AG10803 (cell line): Measurements from ENCODE around the gene RICTOR.

Experiments used
- DNase-seq: peaks from one replicate; pipeline ENCODE4 v3.0.0; 2010; ENCODE audit warnings: low read depth
- H3K4me3 ChIP-seq: 2 replicates; pipeline ENCODE4 v1.5.1; 2011; ENCODE audit warnings: mild to moderate bottlenecking, low read length, control low read depth
- TF ChIP-seq, protein P1 (sequence below): conservative IDR thresholded peaks from 2 replicates; pipeline ENCODE4 v1.5.1; 2011; ENCODE audit warnings: mild to moderate bottlenecking, low read length, control low read depth, inconsistent platforms

Gene RICTOR

GRCh38 chr5:39031041-39031440 lies 43.2 kb downstream of the RICTOR start:
- DNase-seq: no peak
- H3K4me3 ChIP-seq: no peak overlapping the region
- TF ChIP-seq, protein P1, sequence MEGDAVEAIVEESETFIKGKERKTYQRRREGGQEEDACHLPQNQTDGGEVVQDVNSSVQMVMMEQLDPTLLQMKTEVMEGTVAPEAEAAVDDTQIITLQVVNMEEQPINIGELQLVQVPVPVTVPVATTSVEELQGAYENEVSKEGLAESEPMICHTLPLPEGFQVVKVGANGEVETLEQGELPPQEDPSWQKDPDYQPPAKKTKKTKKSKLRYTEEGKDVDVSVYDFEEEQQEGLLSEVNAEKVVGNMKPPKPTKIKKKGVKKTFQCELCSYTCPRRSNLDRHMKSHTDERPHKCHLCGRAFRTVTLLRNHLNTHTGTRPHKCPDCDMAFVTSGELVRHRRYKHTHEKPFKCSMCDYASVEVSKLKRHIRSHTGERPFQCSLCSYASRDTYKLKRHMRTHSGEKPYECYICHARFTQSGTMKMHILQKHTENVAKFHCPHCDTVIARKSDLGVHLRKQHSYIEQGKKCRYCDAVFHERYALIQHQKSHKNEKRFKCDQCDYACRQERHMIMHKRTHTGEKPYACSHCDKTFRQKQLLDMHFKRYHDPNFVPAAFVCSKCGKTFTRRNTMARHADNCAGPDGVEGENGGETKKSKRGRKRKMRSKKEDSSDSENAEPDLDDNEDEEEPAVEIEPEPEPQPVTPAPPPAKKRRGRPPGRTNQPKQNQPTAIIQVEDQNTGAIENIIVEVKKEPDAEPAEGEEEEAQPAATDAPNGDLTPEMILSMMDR: no peak

GRCh38 chr5:39025456-39025855 lies 48.7 kb downstream of the RICTOR start:
- TF ChIP-seq, protein P1: no peak
- no peak for DNase-seq

DNA sequence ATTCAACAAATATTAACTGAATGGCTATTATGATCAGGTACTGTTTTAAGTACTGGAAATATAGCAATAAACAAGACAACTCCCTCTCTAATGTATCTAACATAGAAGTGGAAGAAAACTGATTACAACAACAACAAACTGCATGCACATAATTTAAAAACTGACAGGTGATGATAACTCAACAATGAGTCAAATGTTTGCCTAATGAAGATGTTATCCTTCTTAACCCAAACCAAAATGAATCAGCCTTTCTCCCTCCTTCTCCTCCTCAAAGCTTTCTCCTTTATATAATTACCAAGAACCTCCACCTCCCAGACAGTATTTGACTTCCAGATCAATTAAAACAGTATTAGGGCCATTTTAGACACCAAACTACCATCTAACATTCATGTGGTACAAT lies 49.3 kb downstream of the RICTOR start:
- H3K4me3 ChIP-seq: no peak overlapping the region
- TF ChIP-seq, protein P1: no peak
- DNase-seq: peak; percentile 11

More at GRCh38 chr5:39025456-39025855, 48.7 kb downstream of the RICTOR start:
- no peak overlapping the region for H3K4me3 ChIP-seq

GRCh38 chr5:39024005-39024404 lies 50.2 kb downstream of the RICTOR start:
- TF ChIP-seq, protein P1: no peak
- H3K4me3 ChIP-seq: no peak overlapping the region
- no peak for DNase-seq

DNA sequence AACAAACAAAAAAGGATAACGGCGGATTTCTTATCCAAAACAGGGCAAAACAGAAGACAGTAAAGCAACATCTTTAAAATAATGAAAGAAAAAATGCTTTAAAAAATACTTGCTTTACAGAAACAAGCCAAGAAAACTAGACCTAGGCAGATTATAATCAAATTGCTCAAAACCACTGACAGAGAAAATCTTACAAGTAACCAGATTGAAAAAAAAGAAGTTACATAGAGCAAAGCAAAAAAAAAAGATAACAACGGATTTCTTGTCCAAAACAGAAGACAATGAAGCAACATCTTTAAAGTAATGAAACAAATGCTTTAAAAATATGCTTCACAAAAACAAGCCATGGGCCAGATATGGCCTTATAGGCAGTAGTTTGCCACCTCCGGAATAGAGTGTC lies 51.1 kb downstream of the RICTOR start:
- H3K4me3 ChIP-seq: no peak overlapping the region
- DNase-seq: no peak
- TF ChIP-seq, protein P1: no peak

GRCh38 chr5:39022151-39022550 lies 52.0 kb downstream of the RICTOR start:
- DNase-seq: no peak
- TF ChIP-seq, protein P1: no peak
- no peak overlapping the region for H3K4me3 ChIP-seq

DNA sequence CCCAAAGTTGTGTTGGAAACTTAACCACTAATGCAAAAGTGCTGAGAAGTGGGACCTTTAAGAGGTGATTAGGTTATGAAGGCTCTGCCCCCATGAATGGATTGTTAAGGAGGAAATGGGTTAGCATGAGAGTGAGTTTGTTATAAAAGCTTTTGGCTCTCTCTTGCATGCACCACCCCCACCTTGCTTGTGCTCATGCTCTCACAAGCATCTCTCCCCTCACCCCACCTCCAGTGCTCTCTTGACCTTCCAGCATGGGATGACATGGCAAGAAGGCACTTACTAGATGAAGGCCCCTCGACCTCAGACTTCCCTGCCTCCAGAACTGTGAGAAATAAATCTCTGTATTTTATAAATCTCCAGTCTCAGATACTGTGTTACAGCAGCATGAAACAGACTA lies 52.8 kb downstream of the RICTOR start:
- no peak for DNase-seq
- TF ChIP-seq, protein P1: no peak
- no peak overlapping the region for H3K4me3 ChIP-seq
